Mammary epithelial cell (primary cell): Measurements from ENCODE around the gene POLR2M.

Experiments
- EZH2 ChIP-seq: IDR thresholded peaks from 2 replicates; pipeline ENCODE4 v1.6.1; 2012; ENCODE audit warnings: low read length, inconsistent platforms, borderline replicate concordance
- TF ChIP-seq, protein P1 (sequence below), 2 donors: IDR thresholded peaks in 1 of 2; conservative IDR thresholded peaks in 1 of 2; 2 replicates each; pipeline ENCODE4 v1.5.1; 2011 to 2012; ENCODE audit warnings: inconsistent platforms in 2 of 2, low read length in 2 of 2, mild to moderate bottlenecking in 2 of 2, control low read depth in 1 of 2, low read depth in 1 of 2; ENCODE audit not compliant: insufficient read depth in 1 of 2; ENCODE audit errors: extremely low read depth in 1 of 2

DNA sequence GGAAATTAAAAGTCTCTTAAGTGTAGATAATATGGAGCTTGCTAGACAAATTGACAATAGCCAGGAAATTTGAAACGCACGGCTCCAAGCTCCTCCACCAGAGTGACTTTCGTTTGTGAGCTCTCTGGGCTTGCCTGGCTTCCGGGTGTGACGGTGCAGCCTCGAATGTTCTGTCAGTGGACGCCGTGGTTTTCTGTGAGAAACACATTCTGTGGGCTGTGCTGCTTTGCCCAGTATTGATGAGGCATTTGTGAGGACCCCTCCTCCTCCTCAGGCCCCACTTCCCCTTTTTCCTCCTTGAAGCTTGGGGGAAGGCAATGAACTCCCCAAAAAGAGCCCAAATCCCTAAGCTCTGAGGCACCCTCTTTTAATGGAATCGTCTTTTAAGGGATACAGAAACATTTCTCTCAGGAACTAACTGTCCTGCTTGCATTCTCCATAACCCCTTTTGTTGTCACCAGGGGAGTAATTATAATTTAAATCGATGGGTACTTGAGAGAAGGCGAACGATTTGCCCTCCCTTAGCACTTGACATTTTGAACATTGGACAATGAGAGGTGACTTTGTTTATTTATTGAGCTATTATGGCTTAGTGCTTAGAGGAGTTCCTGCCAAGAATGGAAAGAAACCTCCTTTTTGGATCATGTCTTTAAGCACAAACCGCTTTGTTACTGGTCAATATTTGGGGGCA, 40.8 kb downstream of the POLR2M start:
- TF ChIP-seq EZH2: no peak
- TF ChIP-seq, protein P1, sequence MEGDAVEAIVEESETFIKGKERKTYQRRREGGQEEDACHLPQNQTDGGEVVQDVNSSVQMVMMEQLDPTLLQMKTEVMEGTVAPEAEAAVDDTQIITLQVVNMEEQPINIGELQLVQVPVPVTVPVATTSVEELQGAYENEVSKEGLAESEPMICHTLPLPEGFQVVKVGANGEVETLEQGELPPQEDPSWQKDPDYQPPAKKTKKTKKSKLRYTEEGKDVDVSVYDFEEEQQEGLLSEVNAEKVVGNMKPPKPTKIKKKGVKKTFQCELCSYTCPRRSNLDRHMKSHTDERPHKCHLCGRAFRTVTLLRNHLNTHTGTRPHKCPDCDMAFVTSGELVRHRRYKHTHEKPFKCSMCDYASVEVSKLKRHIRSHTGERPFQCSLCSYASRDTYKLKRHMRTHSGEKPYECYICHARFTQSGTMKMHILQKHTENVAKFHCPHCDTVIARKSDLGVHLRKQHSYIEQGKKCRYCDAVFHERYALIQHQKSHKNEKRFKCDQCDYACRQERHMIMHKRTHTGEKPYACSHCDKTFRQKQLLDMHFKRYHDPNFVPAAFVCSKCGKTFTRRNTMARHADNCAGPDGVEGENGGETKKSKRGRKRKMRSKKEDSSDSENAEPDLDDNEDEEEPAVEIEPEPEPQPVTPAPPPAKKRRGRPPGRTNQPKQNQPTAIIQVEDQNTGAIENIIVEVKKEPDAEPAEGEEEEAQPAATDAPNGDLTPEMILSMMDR (conservative IDR thresholded peaks at IDR 0.05 in 1 of 2, IDR thresholded peaks at IDR 0.05 in 1 of 2; ENCODE audit: extremely low read depth in 1 of 2, insufficient read depth in 1 of 2, low read depth in 1 of 2, low read length in 2 of 2): no peak
